ENCODE data around the gene ALDH1A1.
A peak's percentile ranks its signal among the peaks of the same experiment; 100 is the strongest.

Gene ALDH1A1

DNA sequence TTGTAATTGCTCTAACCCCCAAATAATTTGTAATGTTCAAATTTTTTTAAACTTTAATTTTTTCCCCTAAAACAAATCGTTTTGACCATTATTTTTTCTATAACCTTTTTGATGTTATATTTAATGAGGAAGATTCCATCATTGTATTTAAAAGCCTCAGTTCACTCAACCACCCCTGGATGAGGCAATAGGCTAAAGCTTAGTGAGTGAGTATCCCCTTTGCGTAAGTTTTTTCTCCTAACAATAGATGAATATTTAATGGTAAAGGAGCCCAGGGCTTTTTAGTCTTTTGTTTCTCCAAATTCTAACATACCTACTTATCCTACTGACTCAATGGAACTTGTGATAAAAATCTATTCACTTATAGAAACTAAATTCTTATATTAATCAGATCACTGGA, 38.1 kb downstream of the ALDH1A1 start:
- no peak for DNase-seq

- DNase-seq, result no peak
These were observed 39.4 kb downstream of the ALDH1A1 start for GRCh38 chr9:72913382-72914009.

DNA sequence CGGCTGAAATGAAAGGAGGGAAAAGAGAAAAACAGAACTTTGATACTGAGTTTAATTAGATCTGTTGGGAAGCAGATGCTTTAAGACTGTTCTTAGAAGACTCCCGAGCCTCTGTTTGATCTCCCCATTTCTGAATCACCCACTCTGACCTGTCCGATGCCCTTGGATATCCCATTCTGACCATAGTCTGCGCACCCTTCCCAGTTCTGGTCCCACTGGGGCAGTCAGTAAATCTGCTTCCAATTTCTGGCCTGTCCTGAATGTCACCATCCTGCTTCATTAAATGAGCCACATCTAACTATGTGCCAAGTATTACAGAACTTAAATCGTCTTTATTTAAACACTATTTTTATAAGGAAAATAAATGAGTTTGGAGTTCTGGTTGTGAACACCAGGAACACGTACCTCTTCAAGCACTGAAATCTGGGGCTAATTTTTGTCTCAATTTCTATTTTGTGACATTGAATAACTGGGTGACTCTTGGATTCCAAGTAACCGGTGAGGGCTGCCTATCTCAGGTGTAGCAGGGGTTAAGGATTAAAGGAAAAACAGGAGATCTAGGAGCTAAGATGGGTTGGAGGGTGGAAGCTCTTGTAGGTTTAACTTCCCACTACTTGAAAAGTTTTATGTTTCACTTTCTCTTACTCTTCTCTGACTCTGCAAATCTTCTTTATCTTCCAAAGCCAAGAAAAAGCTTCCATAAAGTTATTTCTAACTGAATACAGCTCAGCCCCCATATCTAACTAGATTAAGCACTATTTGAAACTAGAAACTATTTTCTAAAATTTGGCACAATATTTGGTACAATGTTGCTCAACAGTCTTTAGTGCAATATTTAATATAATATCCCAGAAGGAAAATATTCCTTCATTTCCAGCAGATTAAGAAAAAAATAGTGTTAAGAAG, 40.1 kb downstream of the ALDH1A1 start:
- DNase-seq, result no peak

DNA sequence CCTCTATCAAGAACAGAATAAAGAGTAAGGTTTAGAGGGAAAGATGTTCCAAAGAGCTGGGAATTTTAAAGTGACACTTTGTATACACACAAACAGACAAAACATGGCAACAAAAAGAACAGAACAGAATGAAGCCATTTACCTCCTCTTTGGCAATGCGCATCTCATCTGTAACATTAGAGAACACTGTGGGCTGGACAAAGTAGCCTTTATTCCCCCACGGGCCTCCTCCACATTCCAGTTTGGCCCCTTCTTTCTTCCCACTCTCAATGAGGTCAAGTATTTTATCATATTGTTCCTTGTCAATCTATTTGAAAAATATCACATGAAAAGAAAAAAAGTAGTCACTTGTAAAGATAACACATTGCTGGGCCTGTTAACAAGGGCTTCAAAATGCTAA, 41.0 kb downstream of the ALDH1A1 start:
- no peak for DNase-seq

DNA sequence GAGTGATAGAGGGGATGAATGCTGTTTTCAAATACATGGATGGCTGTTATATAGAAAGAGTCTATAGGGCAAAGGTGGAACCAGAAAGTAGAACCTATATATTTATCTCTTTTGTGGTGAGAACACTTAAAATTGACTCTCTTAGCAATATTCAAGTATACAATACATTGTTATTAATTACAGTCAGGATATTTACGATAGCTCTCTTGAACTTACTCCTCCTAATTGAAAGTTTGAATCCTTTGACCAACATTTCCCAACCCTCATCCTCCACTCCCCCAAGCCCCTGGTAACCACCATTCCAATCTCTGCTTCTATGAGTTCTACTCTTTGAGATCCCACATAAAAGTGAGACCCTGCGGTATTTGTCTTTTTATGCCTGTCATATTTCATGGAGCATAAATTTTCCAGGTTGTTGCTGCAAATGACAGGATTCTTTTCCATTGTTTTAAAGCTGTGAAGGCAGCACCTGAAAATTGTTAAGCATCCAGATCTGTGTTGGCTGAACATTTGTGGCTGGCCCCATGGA, 41.5 kb downstream of the ALDH1A1 start:
- no peak for DNase-seq

DNA sequence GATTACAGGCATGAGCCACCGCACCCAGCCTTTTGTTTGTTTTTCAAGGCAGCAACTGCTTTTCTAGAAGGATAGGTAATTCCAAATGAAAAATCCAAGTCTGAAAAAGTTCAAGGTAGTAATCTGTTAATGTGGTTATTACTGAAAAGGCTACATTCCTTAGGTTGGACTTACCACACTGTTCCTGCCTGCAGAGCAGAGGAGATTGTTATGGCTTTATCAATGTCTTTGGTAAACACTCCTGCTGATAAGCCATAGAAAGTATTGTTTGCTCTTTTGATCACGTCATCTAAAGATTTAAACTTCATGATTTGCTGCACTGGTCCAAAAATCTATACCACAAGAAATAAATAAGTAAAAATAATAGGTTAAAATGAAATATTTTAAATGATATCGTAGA, 43.4 kb downstream of the ALDH1A1 start:
- no peak for DNase-seq

GRCh38 chr9:72907421-72907820, 45.4 kb downstream of the ALDH1A1 start:
- DNase-seq, result peak in 1 of 3 experiments; percentile 38

DNA sequence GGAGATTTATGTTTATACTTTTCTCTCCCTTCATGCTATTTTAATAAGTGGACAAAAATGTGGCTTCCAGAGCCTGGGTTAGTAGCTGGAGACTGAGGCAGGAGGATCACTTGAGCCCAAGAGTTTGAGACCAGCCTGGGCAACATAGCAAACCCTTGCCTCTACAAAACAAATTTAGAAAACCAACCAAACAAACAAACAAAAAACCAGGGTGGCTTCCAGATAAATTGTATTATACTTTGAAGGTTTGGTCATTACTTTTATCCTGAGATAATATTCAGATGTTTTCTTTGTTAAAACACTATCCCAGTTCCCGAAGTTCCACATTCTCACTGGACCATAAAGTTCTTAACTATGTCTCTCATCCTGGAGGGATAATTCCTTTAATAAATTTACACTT, 46.0 kb downstream of the ALDH1A1 start:
- DNase-seq, result peak in 1 of 3 experiments; percentile 54

- DNase-seq, result peak in 1 of 3 experiments; percentile 57
These were observed 47.1 kb downstream of the ALDH1A1 start for GRCh38 chr9:72905514-72906480.

- DNase-seq, result no peak
These were observed 48.4 kb downstream of the ALDH1A1 start for GRCh38 chr9:72904267-72905093.

DNA sequence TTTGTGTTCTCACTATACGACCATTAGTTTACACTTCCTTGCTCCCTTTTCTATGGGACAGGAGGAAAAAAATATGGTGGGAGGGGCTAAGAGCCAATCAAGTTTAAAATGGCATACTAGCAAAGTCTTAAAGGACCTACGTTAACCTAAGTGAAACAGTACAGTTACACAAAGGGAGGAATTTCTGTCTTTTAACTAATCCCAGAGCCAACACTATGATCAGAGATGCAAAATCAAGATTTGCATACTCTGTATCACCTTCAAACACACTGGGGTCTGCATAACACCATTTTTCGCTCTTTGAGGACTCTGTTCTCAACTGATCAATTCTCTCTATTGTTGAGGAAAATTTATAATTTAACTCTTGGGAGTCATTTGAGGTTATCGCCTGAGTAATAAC, 49.8 kb downstream of the ALDH1A1 start:
- no peak for DNase-seq

DNA sequence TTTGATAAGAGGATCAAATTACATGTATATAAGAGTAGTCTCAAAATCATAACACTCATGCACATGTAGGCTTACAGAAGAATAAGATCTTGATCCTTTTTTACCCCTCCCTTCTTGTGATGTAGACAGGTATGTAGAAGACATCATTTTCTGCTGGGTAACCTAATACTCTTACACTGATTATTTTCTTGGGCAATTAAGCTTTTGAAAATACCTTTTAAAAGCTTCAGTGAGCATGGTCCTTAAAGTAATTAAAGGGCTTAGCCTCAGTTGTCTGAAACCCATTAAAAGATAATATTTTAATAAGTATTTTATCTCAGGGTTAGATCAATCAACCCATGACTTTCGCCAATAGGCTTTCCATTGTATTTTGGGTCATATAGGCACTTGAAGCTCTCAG, 50.6 kb downstream of the ALDH1A1 start:
- peak in 1 of 3 experiments; percentile 60 for DNase-seq

GRCh38 chr9:72899734-72900477, 52.9 kb downstream of the ALDH1A1 start:
- no peak for DNase-seq

DNA sequence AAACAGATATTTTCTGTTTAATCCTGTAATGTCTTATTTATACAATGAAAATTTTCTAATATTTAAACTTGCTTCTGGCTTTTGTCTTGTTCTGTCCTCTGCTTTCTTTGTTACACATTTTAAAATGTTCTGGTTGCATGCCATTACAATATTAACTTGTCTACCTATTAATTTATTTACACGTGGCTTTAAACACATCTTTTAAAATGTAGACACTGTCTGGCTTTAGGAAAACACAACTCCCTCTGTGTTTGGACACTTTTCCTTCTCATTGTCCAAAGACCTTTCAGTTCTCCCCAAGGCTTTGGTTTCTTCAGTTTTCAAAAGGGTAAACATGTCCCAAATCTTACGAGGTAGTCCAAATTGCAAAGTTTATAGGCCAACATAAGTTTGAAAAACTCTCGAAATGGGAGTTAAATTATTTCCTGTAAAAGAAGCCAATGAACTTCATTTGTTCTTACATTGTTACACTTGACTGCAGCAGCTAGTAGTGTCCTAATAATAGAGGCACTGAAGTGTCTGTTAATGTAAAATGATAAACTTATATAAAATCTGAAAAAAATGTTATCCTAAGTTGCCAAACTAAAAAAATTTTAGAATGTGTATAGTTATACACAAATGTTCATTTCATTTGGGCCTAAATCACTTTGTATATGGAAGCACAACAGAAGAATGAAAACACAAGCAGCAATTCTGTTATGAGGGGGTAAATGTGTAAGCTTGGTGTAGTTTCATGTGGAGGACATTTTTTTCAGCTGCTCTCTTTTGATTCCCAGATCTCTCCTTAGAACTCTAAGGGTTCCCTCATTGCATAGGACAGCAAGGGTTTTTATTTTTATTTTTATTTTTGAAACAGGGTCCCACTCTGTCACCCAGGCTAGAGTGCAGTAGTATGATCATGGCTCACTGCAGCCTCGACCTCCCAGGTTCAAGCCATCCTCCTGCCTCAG, 53.8 kb downstream of the ALDH1A1 start:
- no peak for DNase-seq

DNA sequence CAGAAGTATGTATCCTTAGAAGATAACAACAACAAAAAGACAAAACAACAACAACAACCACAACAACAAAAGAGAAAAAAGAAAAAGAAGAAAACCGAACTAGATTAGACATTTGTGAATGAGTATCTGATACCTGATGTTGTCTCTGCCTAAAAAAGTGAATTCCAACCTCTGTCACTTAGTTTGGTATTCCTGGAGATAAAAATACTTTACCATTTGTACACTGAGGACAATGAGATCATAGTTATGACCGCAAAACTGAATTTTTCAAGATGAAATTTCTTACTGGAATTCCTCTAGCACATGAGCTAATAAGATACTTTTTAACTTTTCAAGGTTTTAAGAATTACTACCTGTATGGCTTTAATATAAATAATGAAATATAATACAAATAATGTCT, 54.5 kb downstream of the ALDH1A1 start:
- DNase-seq, result no peak

DNA sequence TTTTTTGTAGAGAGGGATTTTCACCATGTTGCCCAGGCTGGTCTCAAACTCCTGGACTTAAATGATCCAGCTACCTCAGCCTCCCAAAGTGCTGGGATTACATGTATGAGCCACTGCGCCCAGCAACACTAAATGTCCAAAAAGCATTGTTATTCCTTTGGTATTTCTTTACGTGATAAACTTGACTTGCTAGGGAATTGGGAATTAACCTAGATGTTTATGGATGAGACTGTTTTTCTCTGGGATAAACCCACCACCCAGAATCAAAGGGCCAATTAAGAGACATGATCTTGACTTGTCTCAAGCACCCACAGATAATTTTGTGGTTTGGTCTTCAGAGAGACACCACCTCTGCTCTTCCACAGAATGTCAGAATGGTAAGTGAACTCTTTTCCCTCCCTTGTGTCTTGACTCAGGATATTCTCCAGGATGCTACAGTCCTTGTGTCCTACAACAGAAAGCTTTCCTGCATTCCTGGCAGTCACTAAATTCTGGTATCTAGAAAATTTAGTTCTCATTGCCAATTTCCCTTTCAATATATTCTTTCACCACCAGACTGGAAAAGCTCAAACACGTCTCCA, 55.7 kb downstream of the ALDH1A1 start:
- no peak for DNase-seq

DNA sequence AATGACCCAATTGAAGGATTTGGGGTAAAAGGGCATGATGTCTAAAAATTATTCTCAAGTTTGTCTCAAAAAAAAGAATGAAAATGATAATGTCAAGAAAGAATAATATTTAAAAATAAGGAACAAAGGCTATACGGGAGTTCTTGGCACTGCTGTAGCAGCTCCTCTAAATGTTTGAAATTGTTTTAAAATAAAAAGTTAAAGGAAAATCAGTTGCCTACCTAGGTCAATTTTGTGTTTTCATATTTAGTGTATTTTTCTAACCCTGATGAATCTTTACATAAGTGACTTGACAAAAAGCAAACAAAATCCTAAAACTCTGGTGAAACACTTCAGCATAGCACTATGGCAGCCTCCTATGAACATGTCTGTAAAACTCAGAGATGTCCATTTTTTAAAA, 56.4 kb downstream of the ALDH1A1 start:
- no peak for DNase-seq

DNA sequence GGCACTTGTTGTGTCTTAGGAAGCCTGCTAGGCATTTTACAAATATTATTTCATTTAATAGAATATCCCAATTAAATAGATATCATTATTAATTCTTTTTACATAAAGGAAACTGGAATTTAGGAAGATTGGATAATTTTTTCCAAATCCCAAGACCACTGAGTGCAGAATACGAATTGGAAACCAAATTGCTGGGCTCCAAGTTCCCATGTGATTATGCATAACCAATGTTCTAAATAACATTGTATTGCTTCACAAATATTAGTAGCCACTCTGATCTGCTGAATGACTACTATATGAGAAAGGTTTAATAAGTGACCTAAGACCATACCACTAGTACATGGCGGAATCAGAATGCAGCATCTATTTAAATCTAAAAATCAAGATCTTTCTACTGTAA, 57.7 kb downstream of the ALDH1A1 start:
- no peak for DNase-seq

DNA sequence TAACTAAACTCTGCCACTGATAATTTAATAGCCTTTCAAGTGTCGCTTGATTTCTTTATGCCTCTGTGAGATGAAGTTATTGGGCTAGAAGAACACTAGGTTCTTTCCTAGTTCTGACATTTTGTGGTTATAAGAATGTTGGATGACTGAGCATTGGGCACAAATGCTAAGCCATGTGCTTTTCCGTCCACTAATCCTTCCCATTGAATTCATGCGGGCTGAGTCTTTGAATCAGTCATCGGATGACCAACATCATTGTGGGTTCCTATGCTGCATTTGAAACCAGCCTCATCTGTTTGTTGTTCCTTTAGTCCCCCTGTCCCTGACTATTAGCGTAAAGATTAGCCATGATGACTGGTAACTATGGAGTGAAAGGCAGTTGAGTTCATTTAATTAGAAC, 58.5 kb downstream of the ALDH1A1 start:
- DNase-seq, result no peak

GRCh38 chr9:72893437-72893836, 59.4 kb downstream of the ALDH1A1 start:
- no peak for DNase-seq

All from NCI-H1417 (cell line).